HCT116 (cell line): ENCODE measurements around the gene TMEM212. TPM values are rescaled to one million over a fixed set of nuclear protein-coding genes. Genes with fewer than 3 reads are reported as not detected.

Source experiments
- ATAC-seq: fragments of 200-7000 bp; cut with Tn5 transposase; 2 replicates; pipeline ENCODE4 v1.9.1; 2020; ENCODE audit warnings: mild to moderate bottlenecking, moderate library complexity
- BruUV-seq: library from RNA; stranded (reverse); fragments of 400-500 nt; replicated peaks from 2 replicates; lab custom pipeline; 2021; lab: Mats Ljungman, UMichigan
- CTCF ChIA-PET: fragments of 300-600 bp; sonication (Branson Sonifier 250); formaldehyde crosslinking; loops from one replicate; lab custom pipeline; 2021; ENCODE audit warnings: antibody characterized with exemption; lab: Charles Lee
- POLR2A ChIA-PET: fragments of 300-600, 350-600 bp; sonication (Branson Sonifier 250); formaldehyde crosslinking; loops from one replicate; lab custom pipeline; 2021; ENCODE audit warnings: antibody characterized with exemption; lab: Charles Lee
- RAD21 ChIA-PET, 2 experiments: fragments of 300-600 bp; sonication (Branson Sonifier 250); formaldehyde crosslinking; loops; one replicate each; lab custom pipeline; 2023; ENCODE audit warnings: low total read pairs in 2 of 2; ENCODE audit not compliant: uncharacterized antibody in 2 of 2, unreplicated experiment in 2 of 2, low non-redundant PET in 1 of 2; lab: Charles Lee
- DNase-seq: peaks from one replicate; pipeline ENCODE4 v3.0.0-alpha.2; 2010; ENCODE audit warnings: low read depth, low spot score
- H2AFZ ChIP-seq: fragments of 200-600 bp; shearing (Covaris generic), sonication (generic); 2 replicates; pipeline ENCODE4 v1.6.1; 2017; ENCODE audit warnings: low read depth, mixed run types, mixed read lengths, antibody characterized with exemption, low read length; ENCODE audit not compliant: poor library complexity, severe bottlenecking
- H3K27ac ChIP-seq: 2 replicates; pipeline ENCODE4 v1.5.1; 2012; ENCODE audit warnings: low read depth, low read length
- H3K27me3 ChIP-seq: fragments of 200-600 bp; sonication (generic); 2 replicates; pipeline ENCODE4 v1.6.1; 2016; ENCODE audit warnings: mixed run types, low read length, mixed read lengths; ENCODE audit not compliant: insufficient read depth
- H3K36me3 ChIP-seq, 2 experiments: fragments of 200-500 bp in 1 of 2; fragments of 200-600 bp in 1 of 2; sonication (Bioruptor generic) in 1 of 2; sonication (generic) in 1 of 2; 2 replicates each; pipeline versions ENCODE4 v1.5.1 to v1.6.1; 2014 to 2016; ENCODE audit warnings: low read length in 2 of 2, inconsistent platforms in 1 of 2, mixed read lengths in 1 of 2, mixed run types in 1 of 2; ENCODE audit not compliant: insufficient read depth in 2 of 2, control insufficient read depth in 1 of 2
- H3K4me1 ChIP-seq, 2 experiments: fragments of 200-600 bp in 1 of 2; sonication (generic) in 1 of 2; 2 replicates each; pipeline versions ENCODE4 v1.5.1 to v1.6.1; 2012 to 2017; ENCODE audit warnings: low read length in 2 of 2, inconsistent platforms in 1 of 2, mild to moderate bottlenecking in 1 of 2, mixed read lengths in 1 of 2, mixed run types in 1 of 2, moderate library complexity in 1 of 2; ENCODE audit not compliant: insufficient read depth in 2 of 2, control insufficient read depth in 1 of 2
- H3K4me2 ChIP-seq: fragments of 200-600 bp; sonication (generic); 2 replicates; pipeline ENCODE4 v1.6.1; 2017; ENCODE audit warnings: mixed run types, low read length, mixed read lengths
- H3K4me3 ChIP-seq, 2 experiments: fragments of 200-600 bp in 1 of 2; sonication (generic) in 1 of 2; replicated peaks in 1 of 2; 2 replicates each; pipeline ENCODE4 v1.5.1; 2011 to 2016; ENCODE audit warnings: low read length in 2 of 2, control low read depth in 1 of 2, low read depth in 1 of 2, mild to moderate bottlenecking in 1 of 2, mixed read lengths in 1 of 2, mixed run types in 1 of 2
- H3K79me2 ChIP-seq: fragments of 200-600 bp; sonication (generic); 2 replicates; pipeline ENCODE4 v1.6.1; 2017; ENCODE audit warnings: mild to moderate bottlenecking, mixed run types, low read length, moderate library complexity, mixed read lengths; ENCODE audit not compliant: insufficient read depth
- H3K9ac ChIP-seq: fragments of 200-600 bp; sonication (generic); 2 replicates; pipeline ENCODE4 v1.6.1; 2016; ENCODE audit warnings: low read length, mixed read lengths
- H3K9me2 ChIP-seq: fragments of 200-600 bp; sonication (generic), shearing (Covaris generic); 2 replicates; pipeline ENCODE4 v1.6.1; 2017; ENCODE audit warnings: mixed run types, mild to moderate bottlenecking, moderate library complexity; ENCODE audit not compliant: insufficient read depth
- H3K9me3 ChIP-seq, 2 experiments: fragments of 200-500 bp in 1 of 2; fragments of 200-600 bp in 1 of 2; sonication (Bioruptor generic) in 1 of 2; sonication (generic) in 1 of 2; 2 replicates each; pipeline ENCODE4 v1.6.1; 2014 to 2017; ENCODE audit warnings: low read length in 2 of 2, mixed read lengths in 2 of 2, inconsistent platforms in 1 of 2, low read depth in 1 of 2, mild to moderate bottlenecking in 1 of 2, mixed run types in 1 of 2, moderate library complexity in 1 of 2; ENCODE audit not compliant: control insufficient read depth in 1 of 2, insufficient read depth in 1 of 2
- H4K20me1 ChIP-seq: fragments of 200-600 bp; sonication (generic), shearing (Covaris generic); 2 replicates; pipeline ENCODE4 v1.6.1; 2017; ENCODE audit warnings: mixed run types, mild to moderate bottlenecking, moderate library complexity; ENCODE audit not compliant: insufficient read depth
- CEBPB ChIP-seq: IDR thresholded peaks from 2 replicates; pipeline ENCODE4 v1.6.1; 2012; ENCODE audit warnings: low read depth
- EZH2phosphoT487 ChIP-seq: fragments of 200-600 bp; IDR thresholded peaks from 2 replicates; pipeline ENCODE4 v1.6.1; 2018; ENCODE audit warnings: antibody characterized with exemption, borderline replicate concordance
- JUND ChIP-seq: IDR thresholded peaks from 2 replicates; pipeline ENCODE4 v1.6.1; 2012
- MAX ChIP-seq: IDR thresholded peaks from 2 replicates; pipeline ENCODE4 v1.6.1; 2012
- POLR2AphosphoS5 ChIP-seq: IDR thresholded peaks from 2 replicates; pipeline ENCODE4 v1.6.1; 2011; ENCODE audit warnings: mild to moderate bottlenecking, low read depth, low read length, moderate library complexity
- TCF7L2 ChIP-seq: IDR thresholded peaks from 2 replicates; pipeline ENCODE4 v1.7.0; 2011; ENCODE audit warnings: borderline replicate concordance, inconsistent platforms; ENCODE audit not compliant: insufficient read depth, insufficient read length; ENCODE audit errors: extremely low read depth
- ZBTB33 ChIP-seq: IDR thresholded peaks from 2 replicates; pipeline ENCODE4 v1.6.1; 2011; ENCODE audit warnings: mild to moderate bottlenecking, low read length, moderate library complexity; ENCODE audit not compliant: insufficient replicate concordance; ENCODE audit errors: extremely low read depth
- ZNF274 ChIP-seq: fragments of 200-500 bp; sonication (Bioruptor generic); IDR thresholded peaks from 2 replicates; pipeline ENCODE4 v1.6.1; 2014; ENCODE audit warnings: mild to moderate bottlenecking, low read depth, low read length, inconsistent platforms
- intact Hi-C: fragments of 100-400 bp; cut with micrococcal nuclease; formaldehyde crosslinking; loops from 2 replicates; pipeline ENCODE4 v1.10.0; 2022
- total RNA-seq: library from RNA; stranded (reverse); gene quantifications from one replicate; pipeline ENCODE4 v1.2.1, GENCODE V29; 2021; ENCODE audit not compliant: unreplicated experiment

TMEM212 gene
- total RNA-seq, 1 experiment from 2014 or later: not detected

GRCh38 chr3:171842864-171843518, at the start of gene TMEM212 (continued):
- no peak for TF ChIP-seq POLR2AphosphoS5

GRCh38 chr3:171796625-171797264, 46.4 kb upstream of the TMEM212 start:
- H3K27ac ChIP-seq: no peak overlapping the region
- DNase-seq (no peak), ATAC-seq (no peak)
- H4K20me1 ChIP-seq: no peaks in the 10 kb centered on the region
- peaks cover 7 to 32% of the 10 kb centered on the region in 2 experiments; a peak in 3 of 4 replicates for H3K4me1 ChIP-seq
- no peaks in the 10 kb centered on the region for H3K9me2 ChIP-seq
- no peaks in the 10 kb centered on the region for H3K79me2 ChIP-seq
- no peak overlapping the region for H3K4me3 ChIP-seq
- H3K27me3 ChIP-seq: no peaks in the 10 kb centered on the region
- no TSS peak for BruUV-seq
- H3K9me3 ChIP-seq: no peaks in the 10 kb centered on the region
- ChIA-PET RAD21 (no interaction called here), POLR2A (no interaction called here)
- H3K4me2 ChIP-seq: no peak overlapping the region
- H3K36me3 ChIP-seq: no peaks in the 10 kb centered on the region
- no peak for TF ChIP-seq MAX
- TF ChIP-seq JUND: no peak
- no peak for TF ChIP-seq TCF7L2
- TF ChIP-seq ZNF274: no peak
- no peak for TF ChIP-seq ZBTB33
- TF ChIP-seq EZH2phosphoT487: no peak
- TF ChIP-seq CEBPB: no peak
- TF ChIP-seq, all 23 proteins: peak for 0
- CTCF ChIA-PET: no interaction called here
- Histone ChIP-seq H2AFZ (no peak overlapping the region), H3K9ac (no peak overlapping the region)
- intact Hi-C loops: no loop called here
